HAP-1 (cell line): Measurements from ENCODE around the gene EMC8.
A peak's percentile ranks its signal among the peaks of the same experiment; 100 is the strongest.

Experiments used
- DNase-seq, 2 experiments: peaks; one replicate each; pipeline ENCODE4 v3.0.0-alpha.2; 2016 to 2020; ENCODE audit warnings: low spot score in 2 of 2
- H3K27me3 ChIP-seq: fragments of 250-450 bp; sonication (Bioruptor Pico); 2 replicates; pipeline ENCODE4 v1.5.1; 2020; ENCODE audit warnings: low read depth, mild to moderate bottlenecking, moderate library complexity
- H3K36me3 ChIP-seq: fragments of 250-450 bp; sonication (Bioruptor Pico); replicated peaks from 2 replicates; pipeline ENCODE4 v1.5.1; 2020; ENCODE audit warnings: mild to moderate bottlenecking
- H3K4me1 ChIP-seq: fragments of 250-450 bp; sonication (Bioruptor Pico); 2 replicates; pipeline ENCODE4 v1.5.1; 2020; ENCODE audit warnings: mild to moderate bottlenecking
- H3K4me3 ChIP-seq: fragments of 250-450 bp; sonication (Bioruptor Pico); 2 replicates; pipeline ENCODE4 v1.5.1; 2020; ENCODE audit warnings: mild to moderate bottlenecking, moderate library complexity
- H3K9me3 ChIP-seq: fragments of 250-450 bp; sonication (Bioruptor Pico); 2 replicates; pipeline ENCODE4 v1.5.1; 2020; ENCODE audit warnings: mild to moderate bottlenecking, moderate library complexity
- in situ Hi-C: fragments of 300-500 bp; cut with MboI; formaldehyde crosslinking; loops from 3 replicates; pipeline ENCODE4 v1.14.3; 2020; ENCODE audit warnings: low sequenced_read_pairs, inconsistent platforms, mixed read lengths

The EMC8 gene

GRCh38 chr16:85798901-85799496 is 345 bp downstream of the EMC8 start:
- in situ Hi-C loops = no loop called here
- DNase-seq = peak in 1 of 2 experiments; percentile 57
- no peaks in the 10 kb centered on the region for H3K27me3 ChIP-seq
- H3K4me1 ChIP-seq = peaks cover 19% of the 10 kb centered on the region; the same call in 1 of the 2 replicates
- peaks cover 77% of the 10 kb centered on the region for H3K36me3 ChIP-seq
- peak overlapping the region; percentile 88 for H3K4me3 ChIP-seq
- no peaks in the 10 kb centered on the region for H3K9me3 ChIP-seq

- H3K36me3 ChIP-seq = peaks cover 77% of the 10 kb centered on the region
- peaks cover 19% of the 10 kb centered on the region; the same call in 1 of the 2 replicates for H3K4me1 ChIP-seq
- in situ Hi-C loops = no loop called here
- peak overlapping the region; percentile 88 for H3K4me3 ChIP-seq
- no peaks in the 10 kb centered on the region for H3K27me3 ChIP-seq
- DNase-seq = no peak
- no peaks in the 10 kb centered on the region for H3K9me3 ChIP-seq
Measured at GRCh38 chr16:85798283-85798776, 1.0 kb downstream of the EMC8 start.

- Histone ChIP-seq H3K27me3 (no peaks in the 10 kb centered on the region), H3K4me3 (no peak overlapping the region), H3K36me3 (peaks cover 76% of the 10 kb centered on the region), H3K9me3 (no peaks in the 10 kb centered on the region), H3K4me1 (peaks cover 17% of the 10 kb centered on the region; the same call in 1 of the 2 replicates)
- in situ Hi-C loops = no loop called here
- DNase-seq = no peak
Measured at GRCh38 chr16:85796599-85796998, 2.7 kb downstream of the EMC8 start.

- Histone ChIP-seq H3K4me1 (peaks cover 15% of the 10 kb centered on the region; the same call in 1 of the 2 replicates), H3K27me3 (no peaks in the 10 kb centered on the region), H3K4me3 (no peak overlapping the region), H3K9me3 (no peaks in the 10 kb centered on the region), H3K36me3 (peaks cover 73% of the 10 kb centered on the region)
- DNase-seq = no peak
- in situ Hi-C loops = no loop called here
Measured at GRCh38 chr16:85796152-85796551, 3.2 kb downstream of the EMC8 start.

- H3K4me3 ChIP-seq = no peak overlapping the region
- in situ Hi-C loops = no loop called here
- peaks cover 68% of the 10 kb centered on the region for H3K36me3 ChIP-seq
- H3K4me1 ChIP-seq = peaks cover 8% of the 10 kb centered on the region; the same call in 1 of the 2 replicates
- no peaks in the 10 kb centered on the region for H3K9me3 ChIP-seq
- no peaks in the 10 kb centered on the region for H3K27me3 ChIP-seq
- no peak for DNase-seq
Measured at GRCh38 chr16:85794696-85795095, 4.6 kb downstream of the EMC8 start.

- DNase-seq = no peak
- in situ Hi-C loops = no loop called here
- H3K4me1 ChIP-seq = peaks cover 8% of the 10 kb centered on the region; the same call in 1 of the 2 replicates
- peaks cover 66% of the 10 kb centered on the region for H3K36me3 ChIP-seq
- H3K27me3 ChIP-seq = no peaks in the 10 kb centered on the region
- no peaks in the 10 kb centered on the region for H3K9me3 ChIP-seq
- H3K4me3 ChIP-seq = no peak overlapping the region
Measured at GRCh38 chr16:85793662-85794298, 5.6 kb downstream of the EMC8 start.

GRCh38 chr16:85789773-85790172 is 9.6 kb downstream of the EMC8 start:
- in situ Hi-C loops = no loop called here
- Histone ChIP-seq H3K4me1 (no peaks in the 10 kb centered on the region), H3K4me3 (no peak overlapping the region), H3K27me3 (no peaks in the 10 kb centered on the region), H3K9me3 (no peaks in the 10 kb centered on the region), H3K36me3 (peaks cover 68% of the 10 kb centered on the region)
- DNase-seq = no peak

- Histone ChIP-seq H3K4me1 (no peaks in the 10 kb centered on the region), H3K36me3 (peaks cover 59% of the 10 kb centered on the region), H3K27me3 (no peaks in the 10 kb centered on the region), H3K9me3 (no peaks in the 10 kb centered on the region), H3K4me3 (no peak overlapping the region)
- no peak for DNase-seq
- in situ Hi-C loops = no loop called here
Measured at GRCh38 chr16:85788819-85789218, 10.5 kb downstream of the EMC8 start.

GRCh38 chr16:85785927-85786326 is 13.4 kb downstream of the EMC8 start:
- Histone ChIP-seq H3K4me1 (no peaks in the 10 kb centered on the region), H3K36me3 (peaks cover 44% of the 10 kb centered on the region), H3K27me3 (no peaks in the 10 kb centered on the region), H3K9me3 (no peaks in the 10 kb centered on the region), H3K4me3 (no peak overlapping the region)
- DNase-seq = no peak
- in situ Hi-C loops = no loop called here

- H3K27me3 ChIP-seq = no peaks in the 10 kb centered on the region
- no peak overlapping the region for H3K4me3 ChIP-seq
- no peak for DNase-seq
- H3K4me1 ChIP-seq = no peaks in the 10 kb centered on the region
- in situ Hi-C loops = no loop called here
- no peaks in the 10 kb centered on the region for H3K9me3 ChIP-seq
- H3K36me3 ChIP-seq = peaks cover 55% of the 10 kb centered on the region
Measured at GRCh38 chr16:85784813-85785212, 14.5 kb downstream of the EMC8 start.

GRCh38 chr16:85783441-85783840 is 15.9 kb downstream of the EMC8 start:
- no peaks in the 10 kb centered on the region for H3K9me3 ChIP-seq
- no peaks in the 10 kb centered on the region for H3K4me1 ChIP-seq
- peaks cover 63% of the 10 kb centered on the region for H3K36me3 ChIP-seq
- no peak overlapping the region for H3K4me3 ChIP-seq
- in situ Hi-C loops = no loop called here
- no peaks in the 10 kb centered on the region for H3K27me3 ChIP-seq
- DNase-seq = no peak

- H3K27me3 ChIP-seq = no peaks in the 10 kb centered on the region
- in situ Hi-C loops = no loop called here
- H3K36me3 ChIP-seq = peaks cover 60% of the 10 kb centered on the region
- no peak for DNase-seq
- no peaks in the 10 kb centered on the region for H3K4me1 ChIP-seq
- H3K4me3 ChIP-seq = no peak overlapping the region
- no peaks in the 10 kb centered on the region for H3K9me3 ChIP-seq
Measured at GRCh38 chr16:85782451-85782850, 16.9 kb downstream of the EMC8 start.

GRCh38 chr16:85781695-85782370 is 17.5 kb downstream of the EMC8 start:
- in situ Hi-C loops = no loop called here
- no peak for DNase-seq
- H3K36me3 ChIP-seq = peaks cover 58% of the 10 kb centered on the region

GRCh38 chr16:85781156-85781555 is 18.2 kb downstream of the EMC8 start:
- in situ Hi-C loops = no loop called here
- Histone ChIP-seq H3K27me3 (no peaks in the 10 kb centered on the region), H3K4me3 (no peak overlapping the region), H3K36me3 (peaks cover 51% of the 10 kb centered on the region), H3K4me1 (no peaks in the 10 kb centered on the region), H3K9me3 (no peaks in the 10 kb centered on the region)
- DNase-seq = no peak

More at GRCh38 chr16:85781695-85782370, 17.5 kb downstream of the EMC8 start:
- no peaks in the 10 kb centered on the region for H3K27me3 ChIP-seq
- H3K4me1 ChIP-seq = no peaks in the 10 kb centered on the region
- H3K4me3 ChIP-seq = no peak overlapping the region
- H3K9me3 ChIP-seq = no peaks in the 10 kb centered on the region
